Brain microvascular endothelial cell (primary cell): Measurements from ENCODE around the gene MOV10.
A peak's percentile ranks its signal among the peaks of the same experiment; 100 is the strongest.

Experiments
- DNase-seq: peaks from one replicate; pipeline ENCODE4 v3.0.0-alpha.2; 2020
- H3K27ac ChIP-seq: fragments of 250-450 bp; sonication (Bioruptor Pico); 2 replicates; pipeline ENCODE4 v1.5.1; 2020; ENCODE audit warnings: mild to moderate bottlenecking, moderate library complexity
- H3K27me3 ChIP-seq: fragments of 250-450 bp; sonication (Bioruptor Pico); replicated peaks from 2 replicates; pipeline ENCODE4 v1.5.1; 2020; ENCODE audit warnings: mild to moderate bottlenecking
- H3K36me3 ChIP-seq: fragments of 250-450 bp; sonication (Bioruptor Pico); replicated peaks from 2 replicates; pipeline ENCODE4 v1.5.1; 2020; ENCODE audit warnings: mild to moderate bottlenecking
- H3K4me3 ChIP-seq: 2 replicates; pipeline ENCODE4 v1.5.1; 2011; ENCODE audit warnings: low read depth, mild to moderate bottlenecking, control low read depth, low read length, moderate library complexity
- in situ Hi-C: cut with HindIII; loops from 2 replicates; pipeline ENCODE4 v1.10.0; 2017; ENCODE audit warnings: low sequenced_read_pairs, low pct_ligation_motif_present
- TF ChIP-seq, protein P1 (sequence below): IDR thresholded peaks from 2 replicates; pipeline ENCODE4 v1.5.1; 2011; ENCODE audit warnings: low read depth, mild to moderate bottlenecking, moderate library complexity, low read length, control low read depth, inconsistent platforms; ENCODE audit errors: missing control alignments

Gene MOV10

DNA sequence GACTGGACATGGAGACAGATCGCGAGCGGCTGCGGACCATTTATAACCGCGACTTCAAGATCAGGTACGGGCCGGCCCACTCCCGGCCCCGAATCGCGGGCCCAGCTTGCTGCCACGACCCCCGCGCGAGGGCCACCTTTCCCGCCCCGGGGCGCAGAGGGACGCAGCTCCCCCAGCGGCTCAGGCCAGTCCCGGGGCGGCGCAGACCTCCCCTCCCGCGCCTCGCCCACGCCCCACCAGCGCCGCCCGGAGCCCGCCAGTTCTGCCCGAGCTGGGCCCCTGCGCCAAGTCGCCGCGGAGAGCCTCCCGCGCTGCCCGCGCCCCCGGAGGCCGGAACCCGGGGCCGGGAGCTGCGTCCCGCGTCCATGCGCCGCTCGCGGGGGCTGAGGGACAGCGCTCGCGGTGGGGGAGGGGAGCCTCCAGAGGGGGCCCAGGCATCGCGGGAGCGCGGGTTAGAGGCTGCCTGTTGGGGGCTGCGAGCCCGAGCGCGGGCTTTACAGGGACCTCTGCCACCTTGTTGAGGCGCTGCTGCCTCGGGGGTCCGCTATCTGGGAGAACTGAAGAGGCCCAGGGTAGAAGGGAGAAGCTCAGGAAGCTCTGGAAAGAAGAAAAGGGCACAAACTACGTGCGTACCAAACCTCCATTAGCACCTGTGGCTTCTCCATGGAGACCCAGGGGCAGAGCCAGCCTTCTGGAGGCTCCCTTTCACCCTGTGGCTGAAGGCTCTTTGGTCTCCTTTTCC lies 698 bp downstream of the MOV10 start:
- in situ Hi-C loops = no loop called here
- peaks cover 18% of the 10 kb centered on the region for H3K36me3 ChIP-seq

DNA sequence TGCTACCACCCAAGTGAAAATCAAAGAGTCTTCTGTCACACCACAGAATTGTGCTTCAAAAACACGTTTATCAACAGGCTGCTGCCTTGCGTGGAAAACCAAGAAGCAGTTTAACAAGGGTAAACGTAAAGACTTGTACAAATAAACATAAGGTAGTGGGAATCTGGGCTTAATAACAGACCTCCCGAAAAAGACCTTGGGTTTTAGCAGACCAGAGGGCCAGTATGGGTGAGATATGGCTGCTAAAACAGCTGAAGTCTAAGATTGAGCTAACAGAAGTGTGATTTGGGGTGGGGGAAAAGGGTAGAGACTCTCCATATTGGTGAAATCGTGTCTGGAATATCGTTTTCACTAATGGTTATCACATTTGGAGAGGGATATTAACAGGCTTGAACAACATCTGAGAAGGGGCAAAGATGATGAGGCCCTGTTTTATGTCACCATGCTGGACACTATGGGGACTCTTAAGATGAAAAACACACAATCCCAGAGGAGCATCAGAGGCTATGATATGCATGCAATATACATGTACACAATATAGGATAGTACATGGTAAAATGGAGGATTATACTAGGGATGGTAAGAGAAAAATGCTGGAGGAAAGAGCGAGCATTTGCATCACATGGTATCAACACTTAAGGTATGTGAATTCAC lies 1.4 kb downstream of the MOV10 start:
- in situ Hi-C loops = no loop called here
- Histone ChIP-seq H3K36me3 (peaks cover 12% of the 10 kb centered on the region), H3K4me3 (peak overlapping the region; percentile 86), H3K27ac (no peak overlapping the region), H3K27me3 (no peaks in the 10 kb centered on the region)
- DNase-seq = no peak
- TF ChIP-seq, protein P1, sequence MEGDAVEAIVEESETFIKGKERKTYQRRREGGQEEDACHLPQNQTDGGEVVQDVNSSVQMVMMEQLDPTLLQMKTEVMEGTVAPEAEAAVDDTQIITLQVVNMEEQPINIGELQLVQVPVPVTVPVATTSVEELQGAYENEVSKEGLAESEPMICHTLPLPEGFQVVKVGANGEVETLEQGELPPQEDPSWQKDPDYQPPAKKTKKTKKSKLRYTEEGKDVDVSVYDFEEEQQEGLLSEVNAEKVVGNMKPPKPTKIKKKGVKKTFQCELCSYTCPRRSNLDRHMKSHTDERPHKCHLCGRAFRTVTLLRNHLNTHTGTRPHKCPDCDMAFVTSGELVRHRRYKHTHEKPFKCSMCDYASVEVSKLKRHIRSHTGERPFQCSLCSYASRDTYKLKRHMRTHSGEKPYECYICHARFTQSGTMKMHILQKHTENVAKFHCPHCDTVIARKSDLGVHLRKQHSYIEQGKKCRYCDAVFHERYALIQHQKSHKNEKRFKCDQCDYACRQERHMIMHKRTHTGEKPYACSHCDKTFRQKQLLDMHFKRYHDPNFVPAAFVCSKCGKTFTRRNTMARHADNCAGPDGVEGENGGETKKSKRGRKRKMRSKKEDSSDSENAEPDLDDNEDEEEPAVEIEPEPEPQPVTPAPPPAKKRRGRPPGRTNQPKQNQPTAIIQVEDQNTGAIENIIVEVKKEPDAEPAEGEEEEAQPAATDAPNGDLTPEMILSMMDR = no peak

More for the DNA sequence above, 698 bp downstream of the MOV10 start:
- peak overlapping the region; percentile 58 for H3K27ac ChIP-seq
- TF ChIP-seq, protein P1 = no peak
- H3K27me3 ChIP-seq = no peaks in the 10 kb centered on the region
- H3K4me3 ChIP-seq = peak overlapping the region; percentile 86
- no peak for DNase-seq

DNA sequence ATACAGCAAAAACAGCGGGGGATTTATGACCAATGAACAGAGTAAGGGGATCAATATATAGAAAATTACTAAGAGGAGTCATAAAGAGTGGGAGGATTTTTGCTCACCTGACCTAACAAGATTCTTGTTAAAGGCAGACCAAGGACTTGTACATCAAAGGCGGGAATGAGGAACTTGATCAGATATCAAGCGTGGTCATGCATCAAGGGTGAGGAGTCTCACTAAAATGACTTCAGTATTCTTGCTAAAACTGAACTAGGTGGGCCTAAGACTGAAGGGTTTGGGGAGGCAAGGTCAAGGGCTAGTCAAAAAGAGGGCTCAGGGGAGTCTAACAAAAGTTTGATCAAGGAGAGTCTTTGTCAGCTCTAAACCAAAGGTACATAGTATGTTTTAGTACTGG lies 2.1 kb downstream of the MOV10 start:
- Histone ChIP-seq H3K27ac (no peak overlapping the region), H3K4me3 (no peak overlapping the region), H3K36me3 (peaks cover 6% of the 10 kb centered on the region), H3K27me3 (no peaks in the 10 kb centered on the region)
- DNase-seq = no peak
- TF ChIP-seq, protein P1 = no peak
- in situ Hi-C loops = no loop called here

DNA sequence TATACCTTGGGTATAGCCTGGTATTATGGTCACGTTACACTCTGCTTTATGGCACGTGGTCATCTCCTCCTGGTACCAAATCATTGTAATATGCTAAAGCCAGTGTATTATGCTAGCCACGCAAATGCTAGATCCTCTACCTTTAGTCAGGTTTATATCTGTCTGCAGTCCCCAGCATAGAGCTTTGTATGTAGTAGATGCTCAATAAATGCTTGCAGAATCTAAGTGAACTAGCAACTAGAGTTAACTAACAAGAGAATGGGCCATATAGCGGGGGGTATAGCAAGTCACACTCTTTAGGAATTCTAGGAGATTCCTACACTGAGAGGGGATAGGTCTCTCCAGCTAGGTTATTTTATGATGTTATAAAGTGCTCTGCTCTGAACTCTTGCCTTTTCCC lies 3.0 kb downstream of the MOV10 start:
- H3K27ac ChIP-seq = no peak overlapping the region
- in situ Hi-C loops = no loop called here
- no peak for DNase-seq
- no peaks in the 10 kb centered on the region for H3K27me3 ChIP-seq
- H3K36me3 ChIP-seq = no peaks in the 10 kb centered on the region
- no peak overlapping the region for H3K4me3 ChIP-seq
- TF ChIP-seq, protein P1 = no peak

DNA sequence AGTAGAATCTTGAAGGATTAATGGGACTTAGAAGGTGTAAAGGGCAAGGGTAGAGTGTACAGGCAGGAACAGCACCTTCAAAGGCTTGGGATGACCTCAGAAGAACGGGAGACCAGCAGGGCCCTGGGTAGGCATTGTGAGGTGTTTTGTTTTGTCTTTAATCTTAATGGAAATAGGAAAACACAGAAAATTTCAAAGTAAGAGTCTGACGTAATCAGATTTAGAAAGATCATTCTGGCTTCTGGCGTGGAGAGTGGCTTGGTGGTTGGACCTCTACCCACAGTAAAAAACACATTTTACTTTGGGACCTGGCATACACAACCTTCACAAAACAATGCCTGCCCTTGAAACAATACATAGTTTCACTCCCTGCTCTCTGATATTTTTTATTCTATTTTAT lies 4.1 kb downstream of the MOV10 start:
- H3K27ac ChIP-seq = no peak overlapping the region
- H3K36me3 ChIP-seq = no peaks in the 10 kb centered on the region
- no peaks in the 10 kb centered on the region for H3K27me3 ChIP-seq
- in situ Hi-C loops = no loop called here
- no peak for DNase-seq
- no peak overlapping the region for H3K4me3 ChIP-seq
- TF ChIP-seq, protein P1 = no peak
